Tibial nerve (tissue), 4 donors: Measurements from ENCODE around the gene AK6. TPM values are rescaled to one million over a fixed set of nuclear protein-coding genes. Genes with fewer than 3 reads are reported as not detected.

Source experiments
- DNase-seq, 2 donors: peaks; one replicate each; pipeline ENCODE4 v3.0.0-alpha.2; 2019; ENCODE audit warnings: low spot score in 2 of 2
- H3K27ac ChIP-seq, 4 donors: fragments of 200-600 bp; sonication (generic) in 3 of 4; one replicate each; pipeline ENCODE4 v1.5.1; 2017 to 2019; ENCODE audit warnings: mild to moderate bottlenecking in 1 of 4
- H3K27me3 ChIP-seq, 2 donors: fragments of 200-600 bp; sonication (generic) in 1 of 2; one replicate each; pipeline versions ENCODE4 v1.5.1 to v1.6.0; 2017 to 2019
- H3K36me3 ChIP-seq, 3 donors: fragments of 200-600 bp; sonication (generic); one replicate each; pipeline ENCODE4 v1.5.1; 2018 to 2019
- H3K4me1 ChIP-seq, 4 donors: fragments of 200-600 bp; sonication (generic) in 3 of 4; one replicate each; pipeline ENCODE4 v1.5.1; 2017 to 2019
- H3K4me3 ChIP-seq, 4 donors: fragments of 200-600 bp; sonication (generic) in 3 of 4; one replicate each; pipeline ENCODE4 v1.5.1; 2017 to 2019; ENCODE audit warnings: mild to moderate bottlenecking in 1 of 4, moderate library complexity in 1 of 4
- H3K9me3 ChIP-seq, 4 donors: fragments of 200-600 bp; sonication (generic) in 3 of 4; one replicate each; pipeline ENCODE4 v1.5.1; 2017 to 2019
- EP300 ChIP-seq, 2 donors: sonication (generic); formaldehyde crosslinking; IDR thresholded peaks; one replicate each; pipeline ENCODE4 v1.6.1; 2017; ENCODE audit warnings: antibody characterized with exemption in 2 of 2, mild to moderate bottlenecking in 1 of 2
- POLR2A ChIP-seq, 2 donors: fragments of 450-650 bp; IDR thresholded peaks; one replicate each; pipeline ENCODE4 v1.6.1; 2017; ENCODE audit warnings: antibody characterized with exemption in 2 of 2, mild to moderate bottlenecking in 2 of 2, moderate library complexity in 2 of 2
- WGBS, 2 donors: methylation state at CpG; one replicate each; pipeline ENCODE4 v1.1.5; 2018; 5-methylcytosine and 5-hydroxymethylcytosine counted together
- total RNA-seq, 4 donors: library from RNA; depleted of rRNA; stranded (reverse); fragments of >200 nt; gene quantifications; one replicate each; pipeline ENCODE4 v1.1.0, GENCODE V29; 2016
- TF ChIP-seq, protein P1 (sequence below), 5 experiments: fragments of 200-600 bp in 3 of 5; fragments of 450-650 bp in 2 of 5; sonication (generic) in 3 of 5; IDR thresholded peaks; one replicate each; pipeline ENCODE4 v1.5.1; 2016 to 2019; ENCODE audit warnings: antibody characterized with exemption in 5 of 5, mild to moderate bottlenecking in 3 of 5, moderate library complexity in 2 of 5

The AK6 gene
- total RNA-seq, 4 donors from 2014 or later = 8.4 to 40.8 (median 15.3) TPM

DNA sequence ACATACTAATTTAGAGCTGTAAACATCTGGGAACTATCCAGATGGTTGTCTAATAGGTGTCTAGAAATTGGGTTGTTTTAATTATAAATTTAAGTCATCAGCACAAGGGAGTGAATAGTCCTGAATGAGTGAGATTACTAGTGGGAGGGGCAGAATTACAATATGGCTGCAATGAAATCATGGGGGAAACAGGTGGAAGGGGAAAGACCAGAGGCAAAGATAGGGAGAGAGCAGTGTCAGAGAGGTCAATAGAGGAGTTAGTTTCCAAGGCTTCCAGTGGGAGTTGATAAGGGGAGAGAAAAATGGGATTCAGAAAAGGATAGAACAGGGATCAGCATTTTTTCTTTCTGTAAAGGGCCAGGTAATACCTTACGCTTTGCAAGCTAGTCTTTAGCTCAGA lies 8.9 kb downstream of the AK6 start:
- TF ChIP-seq, protein P1, sequence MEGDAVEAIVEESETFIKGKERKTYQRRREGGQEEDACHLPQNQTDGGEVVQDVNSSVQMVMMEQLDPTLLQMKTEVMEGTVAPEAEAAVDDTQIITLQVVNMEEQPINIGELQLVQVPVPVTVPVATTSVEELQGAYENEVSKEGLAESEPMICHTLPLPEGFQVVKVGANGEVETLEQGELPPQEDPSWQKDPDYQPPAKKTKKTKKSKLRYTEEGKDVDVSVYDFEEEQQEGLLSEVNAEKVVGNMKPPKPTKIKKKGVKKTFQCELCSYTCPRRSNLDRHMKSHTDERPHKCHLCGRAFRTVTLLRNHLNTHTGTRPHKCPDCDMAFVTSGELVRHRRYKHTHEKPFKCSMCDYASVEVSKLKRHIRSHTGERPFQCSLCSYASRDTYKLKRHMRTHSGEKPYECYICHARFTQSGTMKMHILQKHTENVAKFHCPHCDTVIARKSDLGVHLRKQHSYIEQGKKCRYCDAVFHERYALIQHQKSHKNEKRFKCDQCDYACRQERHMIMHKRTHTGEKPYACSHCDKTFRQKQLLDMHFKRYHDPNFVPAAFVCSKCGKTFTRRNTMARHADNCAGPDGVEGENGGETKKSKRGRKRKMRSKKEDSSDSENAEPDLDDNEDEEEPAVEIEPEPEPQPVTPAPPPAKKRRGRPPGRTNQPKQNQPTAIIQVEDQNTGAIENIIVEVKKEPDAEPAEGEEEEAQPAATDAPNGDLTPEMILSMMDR (IDR thresholded peaks at IDR 0.05) = no peak
- TF ChIP-seq EP300 (IDR thresholded peaks at IDR 0.05) (no peak), POLR2A (IDR thresholded peaks at IDR 0.05) (no peak)
- no peak for DNase-seq
- 87 to 92% methylated on average over 1 of the region's 1 CpG for WGBS, 2 donors
- Histone ChIP-seq H3K4me1 (peaks cover 0 to 9% (median 0%) of the 10 kb centered on the region in 4 donors), H3K9me3 (no peaks in the 10 kb centered on the region), H3K27me3 (no peaks in the 10 kb centered on the region), H3K4me3 (no peak overlapping the region), H3K36me3 (peaks cover 0 to 50% (median 0%) of the 10 kb centered on the region in 3 donors), H3K27ac (no peak overlapping the region)

DNA sequence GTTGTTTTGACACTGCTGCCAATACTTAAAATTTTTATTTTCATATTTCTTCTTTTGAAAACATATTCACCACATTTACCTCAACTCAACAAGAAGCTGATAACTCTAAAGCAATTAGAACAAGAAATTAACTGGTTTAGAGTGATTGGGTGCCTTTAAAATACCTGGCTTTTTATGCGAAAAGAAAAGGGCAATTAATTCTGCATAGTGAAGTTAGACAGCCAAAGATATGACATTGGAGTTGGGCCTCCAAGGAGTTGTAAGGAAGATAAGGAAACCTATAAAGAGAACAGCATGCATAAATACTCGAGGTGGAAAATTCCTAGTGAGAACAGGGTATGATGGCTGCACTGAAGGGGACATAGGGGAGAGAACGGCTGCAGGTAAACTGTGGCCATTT lies 9.6 kb downstream of the AK6 start:
- no peak overlapping the region for H3K4me3 ChIP-seq
- TF ChIP-seq EP300 (IDR thresholded peaks at IDR 0.05) (no peak), POLR2A (IDR thresholded peaks at IDR 0.05) (no peak)
- TF ChIP-seq, protein P1 (IDR thresholded peaks at IDR 0.05) = no peak
- H3K27me3 ChIP-seq = no peaks in the 10 kb centered on the region
- no peak for DNase-seq
- H3K4me1 ChIP-seq = peaks cover 0 to 3% (median 0%) of the 10 kb centered on the region in 4 donors
- H3K27ac ChIP-seq = no peak overlapping the region
- H3K9me3 ChIP-seq = no peaks in the 10 kb centered on the region
- WGBS, 2 donors = 86 to 87% methylated on average over 3 of the region's 3 CpGs
- peaks cover 0 to 50% (median 0%) of the 10 kb centered on the region in 3 donors for H3K36me3 ChIP-seq

- H3K36me3 ChIP-seq = peaks cover 0 to 62% (median 6%) of the 10 kb centered on the region in 3 donors
Measured at GRCh38 chr5:69350664-69351063, 18.7 kb downstream of the AK6 start.

DNA sequence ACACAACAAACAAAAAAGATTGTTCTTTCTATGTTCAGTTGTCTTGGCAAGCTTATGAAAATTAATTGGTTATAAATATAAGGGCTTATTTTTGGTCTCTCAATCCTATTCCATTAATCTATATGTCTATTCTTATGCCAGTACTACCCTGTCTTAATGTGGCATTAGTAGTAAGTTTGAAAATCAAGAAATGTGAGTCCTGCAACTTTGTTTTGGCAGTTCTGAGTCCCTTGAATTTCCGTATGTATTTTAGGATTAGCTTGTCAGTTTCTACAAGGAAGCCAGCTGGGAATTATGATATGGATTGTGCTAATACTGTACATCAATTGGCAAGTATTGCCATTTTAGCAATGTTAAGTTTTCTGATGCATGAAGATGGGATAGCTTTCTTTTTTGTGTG lies 26.2 kb downstream of the AK6 start:
- no peak overlapping the region for H3K4me3 ChIP-seq
- no peak for DNase-seq
- WGBS, 2 donors = 84 to 88% methylated on average over 1 of the region's 1 CpG
- no peaks in the 10 kb centered on the region for H3K27me3 ChIP-seq
- H3K9me3 ChIP-seq = no peaks in the 10 kb centered on the region
- no peak overlapping the region for H3K27ac ChIP-seq
- no peaks in the 10 kb centered on the region for H3K4me1 ChIP-seq
- TF ChIP-seq POLR2A (IDR thresholded peaks at IDR 0.05) = no peak
- TF ChIP-seq EP300 (IDR thresholded peaks at IDR 0.05) = no peak
- TF ChIP-seq, protein P1 (IDR thresholded peaks at IDR 0.05) = no peak
- peaks cover 0 to 3% (median 0%) of the 10 kb centered on the region in 3 donors for H3K36me3 ChIP-seq

More at GRCh38 chr5:69350664-69351063, 18.7 kb downstream of the AK6 start:
- no peak for TF ChIP-seq EP300 (IDR thresholded peaks at IDR 0.05)
- TF ChIP-seq, protein P1 (IDR thresholded peaks at IDR 0.05) = no peak
- TF ChIP-seq POLR2A (IDR thresholded peaks at IDR 0.05) = no peak
- Histone ChIP-seq H3K4me3 (no peak overlapping the region), H3K9me3 (no peaks in the 10 kb centered on the region), H3K27ac (no peak overlapping the region), H3K27me3 (no peaks in the 10 kb centered on the region), H3K4me1 (no peaks in the 10 kb centered on the region)
- no peak for DNase-seq

GRCh38 chr5:69341520-69342161 lies 27.7 kb downstream of the AK6 start:
- Histone ChIP-seq H3K4me3 (no peak overlapping the region), H3K36me3 (no peaks in the 10 kb centered on the region), H3K9me3 (no peaks in the 10 kb centered on the region), H3K4me1 (no peaks in the 10 kb centered on the region), H3K27me3 (no peaks in the 10 kb centered on the region), H3K27ac (no peak overlapping the region)
- WGBS, 2 donors = 65 to 81% methylated on average over 4 of the region's 4 CpGs
- TF ChIP-seq EP300 (IDR thresholded peaks at IDR 0.05) (no peak), POLR2A (IDR thresholded peaks at IDR 0.05) (no peak)
- TF ChIP-seq, protein P1 (IDR thresholded peaks at IDR 0.05) = no peak
- no peak for DNase-seq
